ENCODE measurements around the gene PRR27.

Gene PRR27

GRCh38 chr4:70153937-70154336, at the start of gene PRR27:
Gene PRR27, plus strand, starts transcription at chr4:70154237. Its CDS starts 139 bp downstream, at chr4:70154376.
- no peak within 1 kb of the TSS for H3K9ac ChIP-seq (ENCODE audit: low read length)
- DNase-seq (ENCODE audit: low read depth): no peak
- H3K36me3 ChIP-seq (ENCODE audit: control insufficient read depth, insufficient read depth, low read length, severe bottlenecking): no peaks in the 10 kb centered on the region
- no peaks in the 10 kb centered on the region for H3K9me3 ChIP-seq (ENCODE audit: control insufficient read depth, low read length)
- H3K4me3 ChIP-seq (ENCODE audit: low read length): no peak within 1 kb of the TSS
- H3K27me3 ChIP-seq (replicated peaks; ENCODE audit: control insufficient read depth, insufficient read depth, low read length): no peaks in the 10 kb centered on the region
- H3K4me1 ChIP-seq (ENCODE audit: control insufficient read depth, insufficient read depth, low read length): no peaks in the 10 kb centered on the region

- H3K9me3 ChIP-seq (ENCODE audit: control insufficient read depth, low read length): no peaks in the 10 kb centered on the region
- no peaks in the 10 kb centered on the region for H3K4me1 ChIP-seq (ENCODE audit: control insufficient read depth, insufficient read depth, low read length)
- no peak overlapping the region for H3K9ac ChIP-seq (ENCODE audit: low read length)
- no peak for DNase-seq (ENCODE audit: low read depth)
- no peak overlapping the region for H3K4me3 ChIP-seq (ENCODE audit: low read length)
- H3K36me3 ChIP-seq (ENCODE audit: control insufficient read depth, insufficient read depth, low read length, severe bottlenecking): no peaks in the 10 kb centered on the region
- H3K27me3 ChIP-seq (replicated peaks; ENCODE audit: control insufficient read depth, insufficient read depth, low read length): no peaks in the 10 kb centered on the region
Observed at GRCh38 chr4:70110917-70111316, 43.1 kb upstream of the PRR27 start.

GRCh38 chr4:70113656-70114055, 40.4 kb upstream of the PRR27 start:
- Histone ChIP-seq H3K27me3 (replicated peaks; ENCODE audit: control insufficient read depth, insufficient read depth, low read length) (no peaks in the 10 kb centered on the region), H3K4me1 (ENCODE audit: control insufficient read depth, insufficient read depth, low read length) (no peaks in the 10 kb centered on the region), H3K36me3 (ENCODE audit: control insufficient read depth, insufficient read depth, low read length, severe bottlenecking) (no peaks in the 10 kb centered on the region), H3K9me3 (ENCODE audit: control insufficient read depth, low read length) (no peaks in the 10 kb centered on the region), H3K4me3 (ENCODE audit: low read length) (no peak overlapping the region), H3K9ac (ENCODE audit: low read length) (no peak overlapping the region)
- DNase-seq (ENCODE audit: low read depth): no peak

- H3K9ac ChIP-seq (ENCODE audit: low read length): no peak overlapping the region
- H3K4me3 ChIP-seq (ENCODE audit: low read length): no peak overlapping the region
- no peaks in the 10 kb centered on the region for H3K27me3 ChIP-seq (replicated peaks; ENCODE audit: control insufficient read depth, insufficient read depth, low read length)
- no peaks in the 10 kb centered on the region for H3K4me1 ChIP-seq (ENCODE audit: control insufficient read depth, insufficient read depth, low read length)
- no peaks in the 10 kb centered on the region for H3K36me3 ChIP-seq (ENCODE audit: control insufficient read depth, insufficient read depth, low read length, severe bottlenecking)
- no peak for DNase-seq (ENCODE audit: low read depth)
- no peaks in the 10 kb centered on the region for H3K9me3 ChIP-seq (ENCODE audit: control insufficient read depth, low read length)
Observed at GRCh38 chr4:70114096-70114495, 39.9 kb upstream of the PRR27 start.

- peaks cover 8% of the 10 kb centered on the region for H3K9me3 ChIP-seq (ENCODE audit: control insufficient read depth, low read length)
- H3K4me1 ChIP-seq (ENCODE audit: control insufficient read depth, insufficient read depth, low read length): no peaks in the 10 kb centered on the region
- no peaks in the 10 kb centered on the region for H3K27me3 ChIP-seq (replicated peaks; ENCODE audit: control insufficient read depth, insufficient read depth, low read length)
- no peak overlapping the region for H3K4me3 ChIP-seq (ENCODE audit: low read length)
- H3K36me3 ChIP-seq (ENCODE audit: control insufficient read depth, insufficient read depth, low read length, severe bottlenecking): no peaks in the 10 kb centered on the region
- no peak overlapping the region for H3K9ac ChIP-seq (ENCODE audit: low read length)
- no peak for DNase-seq (ENCODE audit: low read depth)
Observed at GRCh38 chr4:70120323-70120722, 33.7 kb upstream of the PRR27 start.

GRCh38 chr4:70133473-70133872, 20.6 kb upstream of the PRR27 start:
- DNase-seq (ENCODE audit: low read depth): no peak
- H3K36me3 ChIP-seq (ENCODE audit: control insufficient read depth, insufficient read depth, low read length, severe bottlenecking): no peaks in the 10 kb centered on the region
- H3K27me3 ChIP-seq (replicated peaks; ENCODE audit: control insufficient read depth, insufficient read depth, low read length): no peaks in the 10 kb centered on the region
- no peak overlapping the region for H3K4me3 ChIP-seq (ENCODE audit: low read length)
- H3K4me1 ChIP-seq (ENCODE audit: control insufficient read depth, insufficient read depth, low read length): no peaks in the 10 kb centered on the region
- H3K9ac ChIP-seq (ENCODE audit: low read length): no peak overlapping the region
- H3K9me3 ChIP-seq (ENCODE audit: control insufficient read depth, low read length): no peaks in the 10 kb centered on the region

- H3K9ac ChIP-seq (ENCODE audit: low read length): no peak overlapping the region
- no peaks in the 10 kb centered on the region for H3K27me3 ChIP-seq (replicated peaks; ENCODE audit: control insufficient read depth, insufficient read depth, low read length)
- no peak for DNase-seq (ENCODE audit: low read depth)
Observed at GRCh38 chr4:70138751-70139150, 15.3 kb upstream of the PRR27 start.

GRCh38 chr4:70151271-70151670, 2.8 kb upstream of the PRR27 start:
- DNase-seq (ENCODE audit: low read depth): no peak
- Histone ChIP-seq H3K27me3 (replicated peaks; ENCODE audit: control insufficient read depth, insufficient read depth, low read length) (no peaks in the 10 kb centered on the region), H3K36me3 (ENCODE audit: control insufficient read depth, insufficient read depth, low read length, severe bottlenecking) (no peaks in the 10 kb centered on the region), H3K4me3 (ENCODE audit: low read length) (no peak overlapping the region), H3K4me1 (ENCODE audit: control insufficient read depth, insufficient read depth, low read length) (no peaks in the 10 kb centered on the region), H3K9me3 (ENCODE audit: control insufficient read depth, low read length) (no peaks in the 10 kb centered on the region), H3K9ac (ENCODE audit: low read length) (no peak overlapping the region)

More at GRCh38 chr4:70138751-70139150, 15.3 kb upstream of the PRR27 start:
- Histone ChIP-seq H3K36me3 (ENCODE audit: control insufficient read depth, insufficient read depth, low read length, severe bottlenecking) (no peaks in the 10 kb centered on the region), H3K9me3 (ENCODE audit: control insufficient read depth, low read length) (no peaks in the 10 kb centered on the region), H3K4me1 (ENCODE audit: control insufficient read depth, insufficient read depth, low read length) (no peaks in the 10 kb centered on the region), H3K4me3 (ENCODE audit: low read length) (no peak overlapping the region)

GRCh38 chr4:70152088-70152487, 1.9 kb upstream of the PRR27 start:
- Histone ChIP-seq H3K36me3 (ENCODE audit: control insufficient read depth, insufficient read depth, low read length, severe bottlenecking) (no peaks in the 10 kb centered on the region), H3K27me3 (replicated peaks; ENCODE audit: control insufficient read depth, insufficient read depth, low read length) (no peaks in the 10 kb centered on the region), H3K4me3 (ENCODE audit: low read length) (no peak overlapping the region), H3K9me3 (ENCODE audit: control insufficient read depth, low read length) (no peaks in the 10 kb centered on the region), H3K4me1 (ENCODE audit: control insufficient read depth, insufficient read depth, low read length) (no peaks in the 10 kb centered on the region), H3K9ac (ENCODE audit: low read length) (no peak overlapping the region)
- no peak for DNase-seq (ENCODE audit: low read depth)

GRCh38 chr4:70158576-70158975, 4.5 kb downstream of the PRR27 start:
- H3K4me1 ChIP-seq (ENCODE audit: control insufficient read depth, insufficient read depth, low read length): no peaks in the 10 kb centered on the region
- no peaks in the 10 kb centered on the region for H3K36me3 ChIP-seq (ENCODE audit: control insufficient read depth, insufficient read depth, low read length, severe bottlenecking)
- H3K9me3 ChIP-seq (ENCODE audit: control insufficient read depth, low read length): no peaks in the 10 kb centered on the region
- no peaks in the 10 kb centered on the region for H3K27me3 ChIP-seq (replicated peaks; ENCODE audit: control insufficient read depth, insufficient read depth, low read length)
- H3K4me3 ChIP-seq (ENCODE audit: low read length): no peak overlapping the region
- no peak overlapping the region for H3K9ac ChIP-seq (ENCODE audit: low read length)
- DNase-seq (ENCODE audit: low read depth): no peak

- H3K9ac ChIP-seq (ENCODE audit: low read length): no peak overlapping the region
- H3K9me3 ChIP-seq (ENCODE audit: control insufficient read depth, low read length): no peaks in the 10 kb centered on the region
- H3K4me3 ChIP-seq (ENCODE audit: low read length): no peak overlapping the region
- DNase-seq (ENCODE audit: low read depth): no peak
- no peaks in the 10 kb centered on the region for H3K36me3 ChIP-seq (ENCODE audit: control insufficient read depth, insufficient read depth, low read length, severe bottlenecking)
- H3K27me3 ChIP-seq (replicated peaks; ENCODE audit: control insufficient read depth, insufficient read depth, low read length): no peaks in the 10 kb centered on the region
- H3K4me1 ChIP-seq (ENCODE audit: control insufficient read depth, insufficient read depth, low read length): no peaks in the 10 kb centered on the region
Observed at GRCh38 chr4:70177090-70177489, 23.1 kb downstream of the PRR27 start.

- no peak overlapping the region for H3K4me3 ChIP-seq (ENCODE audit: low read length)
Observed at GRCh38 chr4:70178075-70178660, 24.1 kb downstream of the PRR27 start.

More at GRCh38 chr4:70178075-70178660, 24.1 kb downstream of the PRR27 start:
- Histone ChIP-seq H3K9ac (ENCODE audit: low read length) (no peak overlapping the region), H3K36me3 (ENCODE audit: control insufficient read depth, insufficient read depth, low read length, severe bottlenecking) (no peaks in the 10 kb centered on the region), H3K4me1 (ENCODE audit: control insufficient read depth, insufficient read depth, low read length) (no peaks in the 10 kb centered on the region), H3K27me3 (replicated peaks; ENCODE audit: control insufficient read depth, insufficient read depth, low read length) (no peaks in the 10 kb centered on the region), H3K9me3 (ENCODE audit: control insufficient read depth, low read length) (no peaks in the 10 kb centered on the region)
- DNase-seq (ENCODE audit: low read depth): no peak

Measured in adipocyte (in vitro differentiated cells).